CD4-positive, alpha-beta T cell treated with Interleukin-21 for 1 hour (primary cell): ENCODE results near the gene USP30.

ENCODE experiments used
- DNase-seq: peaks from one replicate; pipeline ENCODE4 v3.0.0-alpha.2; 2020

The USP30 gene

DNA sequence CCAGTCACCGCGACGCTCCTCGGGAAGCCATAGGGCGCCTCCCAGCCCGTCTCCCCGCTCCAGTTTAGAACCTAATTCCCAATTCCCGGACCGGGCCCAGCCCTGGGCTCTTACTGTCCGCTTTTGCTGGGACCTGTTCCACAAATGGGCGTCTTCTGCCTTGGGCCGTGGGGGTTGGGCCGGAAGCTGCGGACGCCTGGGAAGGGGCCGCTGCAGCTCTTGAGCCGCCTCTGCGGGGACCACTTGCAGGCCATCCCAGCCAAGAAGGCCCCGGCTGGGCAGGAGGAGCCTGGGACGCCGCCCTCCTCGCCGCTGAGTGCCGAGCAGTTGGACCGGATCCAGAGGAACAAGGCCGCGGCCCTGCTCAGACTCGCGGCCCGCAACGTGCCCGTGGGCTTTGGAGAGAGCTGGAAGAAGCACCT lies 45.8 kb downstream of the USP30 start:
- no peak for DNase-seq

DNA sequence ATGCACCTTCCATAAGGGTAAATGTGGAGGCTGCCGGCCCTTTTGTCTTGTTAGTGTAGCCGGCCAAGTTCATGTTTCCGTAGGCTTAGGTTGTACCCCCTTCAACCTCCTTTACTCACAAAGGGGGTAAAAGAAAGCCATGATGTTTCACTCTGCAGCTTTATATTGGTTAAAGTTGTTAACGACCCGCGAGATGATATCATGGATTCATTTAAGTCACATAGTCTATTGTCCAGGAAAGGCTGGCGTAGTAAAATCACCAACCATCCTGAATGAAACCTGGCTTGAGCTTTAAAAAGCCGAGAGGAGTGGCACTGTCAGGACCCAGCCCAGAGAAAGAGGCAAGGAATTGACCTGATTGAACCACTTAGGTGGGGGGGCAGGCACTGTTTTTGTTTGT lies 46.3 kb downstream of the USP30 start:
- DNase-seq = no peak

DNA sequence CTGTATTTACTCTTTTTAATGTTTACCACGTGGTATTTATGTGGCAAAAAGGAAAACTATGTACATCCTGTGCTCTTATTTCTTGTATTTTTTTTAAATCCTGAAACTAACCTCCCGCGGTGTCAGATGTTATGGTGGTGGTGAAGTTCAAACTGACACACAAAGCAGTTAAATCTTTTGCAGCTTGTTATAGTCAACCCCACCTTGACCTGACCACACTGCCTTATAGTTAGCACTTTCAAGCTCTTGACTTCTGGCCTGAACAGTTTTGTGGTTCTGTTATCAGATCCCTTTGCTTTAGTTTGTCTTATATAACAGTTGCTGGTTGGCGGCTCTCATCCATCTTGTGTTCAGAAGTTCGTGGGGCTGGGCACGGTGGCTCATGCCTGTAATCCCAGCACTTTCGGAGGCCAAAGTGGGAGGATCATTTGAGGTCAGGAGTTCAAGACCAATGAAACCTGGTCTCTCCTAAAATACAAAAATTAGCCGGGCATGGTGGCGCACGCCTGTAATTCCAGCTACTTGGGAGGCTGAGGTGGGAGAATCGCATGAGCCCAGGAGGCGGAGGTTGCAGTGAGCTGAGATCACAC lies 47.1 kb downstream of the USP30 start:
- DNase-seq = peak; percentile 47

DNA sequence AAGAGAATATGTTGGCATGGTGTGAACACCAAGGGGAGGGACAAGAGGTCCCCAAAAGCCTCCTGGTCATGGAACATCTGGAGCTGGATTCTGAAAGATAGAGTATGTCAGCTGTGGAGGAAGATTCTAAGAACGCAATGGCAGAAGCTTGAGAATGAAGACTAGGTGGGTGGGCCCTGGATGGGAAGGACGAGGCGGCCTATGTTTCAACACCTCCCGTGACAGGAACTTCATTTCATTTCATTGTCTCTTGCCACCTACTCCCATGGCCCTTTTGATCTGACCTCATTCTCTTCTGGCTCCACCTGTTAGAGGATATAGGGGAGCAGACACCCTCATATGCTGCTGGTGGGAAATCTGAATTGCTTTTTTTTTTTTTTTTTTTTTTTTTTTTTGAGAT lies 48.4 kb downstream of the USP30 start:
- DNase-seq = no peak

DNA sequence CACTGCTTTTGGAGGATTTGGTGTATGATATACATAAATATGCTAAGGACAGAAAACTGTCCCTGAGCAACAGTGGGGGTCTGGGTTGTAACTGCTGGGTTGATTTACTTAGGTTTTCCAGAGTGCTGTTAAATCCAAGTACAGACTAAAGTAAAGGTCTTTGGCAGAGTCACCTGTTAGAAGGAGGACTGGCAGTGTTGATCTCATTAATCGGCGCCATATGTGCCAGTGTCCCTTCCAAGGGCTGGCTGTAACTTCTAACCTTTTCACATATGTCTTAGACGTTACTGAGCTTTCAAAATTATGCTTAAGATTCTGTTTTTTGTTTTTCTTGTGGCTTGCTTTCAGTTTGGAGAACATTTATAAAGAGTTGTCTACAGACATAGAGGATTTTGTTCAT lies 50.1 kb downstream of the USP30 start:
- DNase-seq = no peak

DNA sequence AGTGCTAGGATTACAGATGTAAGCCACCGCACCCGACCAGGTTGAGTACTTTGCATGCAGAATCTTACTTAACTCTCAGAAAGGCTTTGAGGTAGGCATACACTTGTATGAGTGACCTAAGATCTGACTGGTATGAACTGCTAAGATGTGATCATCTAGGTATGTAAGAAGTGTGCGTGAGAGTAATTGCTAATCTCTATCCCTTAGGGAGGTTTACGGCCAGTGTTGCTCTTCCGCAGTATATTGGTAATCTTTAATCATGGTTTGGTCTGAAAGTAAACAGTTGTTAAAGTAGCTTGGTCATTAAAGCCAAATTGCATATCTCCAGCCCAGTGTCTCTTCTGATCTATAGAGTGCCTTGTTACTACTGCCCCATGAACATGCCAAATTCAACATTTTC lies 52.8 kb downstream of the USP30 start:
- DNase-seq = no peak

DNA sequence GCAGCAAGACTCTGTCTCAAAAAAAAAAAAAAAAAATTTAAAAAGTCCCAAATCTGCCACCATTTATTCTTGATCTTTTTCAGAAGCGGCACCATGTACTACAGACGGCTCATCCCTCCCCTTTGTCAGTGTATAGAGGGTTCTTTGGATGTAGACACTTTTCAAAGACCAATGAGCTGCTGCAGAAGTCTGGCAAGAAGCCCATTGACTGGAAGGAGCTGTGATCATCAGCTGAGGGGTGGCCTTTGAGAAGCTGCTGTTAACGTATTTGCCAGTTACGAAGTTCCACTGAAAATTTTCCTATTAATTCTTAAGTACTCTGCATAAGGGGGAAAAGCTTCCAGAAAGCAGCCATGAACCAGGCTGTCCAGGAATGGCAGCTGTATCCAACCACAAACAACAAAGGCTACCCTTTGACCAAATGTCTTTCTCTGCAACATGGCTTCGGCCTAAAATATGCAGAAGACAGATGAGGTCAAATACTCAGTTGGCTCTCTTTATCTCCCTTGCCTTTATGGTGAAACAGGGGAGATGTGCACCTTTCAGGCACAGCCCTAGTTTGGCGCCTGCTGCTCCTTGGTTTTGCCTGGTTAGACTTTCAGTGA lies 57.5 kb downstream of the USP30 start:
- DNase-seq = no peak

DNA sequence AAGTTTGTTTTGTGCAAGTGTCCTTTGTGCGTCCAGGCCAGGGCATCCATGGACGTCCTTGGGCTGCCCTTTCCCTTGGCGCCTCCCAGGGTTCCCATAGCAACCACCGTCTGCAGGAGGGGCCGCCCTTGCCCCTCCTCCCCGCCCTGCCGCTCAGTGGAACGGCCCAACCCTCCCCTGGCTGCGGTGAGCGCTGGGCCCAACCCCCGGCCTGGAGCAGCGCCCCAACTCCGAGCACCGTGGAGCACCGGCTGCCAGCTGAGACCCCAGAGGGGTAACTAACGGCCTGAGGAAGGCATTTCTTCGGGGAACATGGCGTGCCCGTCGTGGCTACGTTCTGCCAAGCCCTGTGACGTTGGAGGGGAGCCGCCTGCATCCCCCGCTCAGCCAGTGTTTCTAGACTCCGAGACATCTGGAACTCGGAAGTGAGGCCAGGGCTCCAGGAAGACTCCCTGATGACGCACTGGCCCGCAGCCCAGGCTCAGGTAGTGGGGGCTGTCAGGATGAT lies 58.7 kb downstream of the USP30 start:
- peak; percentile 63 for DNase-seq

DNA sequence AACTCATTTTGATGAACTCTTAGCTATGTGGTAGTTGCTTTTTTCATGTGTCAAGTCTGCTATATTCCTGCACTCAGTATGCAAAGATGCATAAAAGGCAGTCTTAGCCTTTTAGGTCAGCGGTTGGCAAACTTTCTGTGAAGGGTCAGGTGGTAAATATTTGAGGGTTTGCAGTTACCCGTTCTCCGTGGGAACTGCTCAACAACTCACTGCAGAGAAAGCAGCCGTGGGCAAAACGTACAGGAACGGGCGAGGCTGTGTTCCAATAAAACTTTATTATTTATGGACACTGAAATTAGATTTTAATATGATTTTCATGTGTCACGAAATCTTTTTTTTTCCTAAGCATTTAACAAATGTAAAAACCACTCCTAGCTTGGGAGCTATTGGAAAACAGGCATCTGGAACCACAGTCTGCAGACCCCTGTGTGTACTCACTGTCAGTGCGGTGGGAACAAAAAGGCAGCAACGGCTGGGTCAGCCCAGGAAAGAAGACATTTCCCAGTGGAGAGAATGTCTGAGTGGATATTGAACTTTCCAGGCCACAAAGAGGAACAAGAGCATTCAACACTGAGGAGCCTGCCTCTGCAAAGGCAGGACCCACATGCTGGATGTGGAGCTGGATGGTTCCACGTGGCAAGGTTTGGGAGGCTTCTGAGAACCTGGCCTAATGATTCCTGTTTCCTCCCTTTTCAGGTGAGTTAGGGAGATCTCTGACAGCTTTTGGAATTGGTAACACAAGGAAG lies 60.5 kb downstream of the USP30 start:
- DNase-seq = no peak

DNA sequence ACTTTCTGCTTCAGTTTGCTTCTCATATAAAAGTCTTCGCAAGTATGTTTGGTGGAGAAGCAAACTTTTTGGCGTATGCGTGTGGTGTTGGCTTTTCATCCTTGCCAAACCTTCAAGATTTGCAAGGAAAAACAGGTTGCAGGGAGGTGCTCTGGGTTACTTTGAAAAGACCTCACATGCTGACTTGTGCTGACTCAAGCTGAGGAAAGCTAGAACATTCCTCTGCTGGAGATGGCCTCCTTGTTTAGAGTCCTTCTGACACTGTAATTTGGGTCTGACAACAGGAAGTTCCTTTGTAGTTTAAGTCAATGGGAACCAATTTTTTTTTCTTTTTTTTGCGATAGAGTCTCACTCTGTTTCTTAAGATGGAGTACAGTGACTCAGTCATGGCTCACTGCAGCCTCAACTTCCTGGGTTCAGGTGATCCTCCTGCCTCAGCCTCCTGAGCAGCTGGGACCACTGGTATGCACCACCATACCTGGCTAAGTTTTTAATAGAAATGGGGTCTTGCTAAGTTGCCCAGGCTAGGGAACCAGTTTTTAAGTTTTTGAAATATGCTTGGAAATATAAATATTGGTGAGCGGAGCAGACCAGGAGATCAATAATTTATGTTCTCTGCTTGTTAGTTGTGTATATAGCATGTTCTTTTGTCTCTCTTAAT lies 61.4 kb downstream of the USP30 start:
- no peak for DNase-seq

DNA sequence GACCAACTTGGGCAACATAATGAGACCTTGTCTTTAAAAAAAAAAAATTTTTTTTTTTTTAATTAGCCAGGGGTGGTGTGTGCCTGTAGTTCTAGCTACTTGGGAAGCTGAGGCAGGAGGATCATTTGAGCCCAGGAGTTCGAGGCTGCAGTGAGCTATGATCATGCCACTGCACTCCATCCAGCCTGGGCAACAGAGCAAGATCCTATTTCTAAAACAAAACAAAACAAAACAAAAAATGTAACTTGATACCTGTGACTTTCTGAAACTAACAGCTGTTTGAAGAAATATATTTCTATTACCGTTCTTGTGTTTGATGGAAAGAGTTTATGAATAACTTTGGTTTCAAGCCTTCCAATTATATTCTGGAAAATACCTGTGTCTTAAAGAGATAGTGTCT lies 62.3 kb downstream of the USP30 start:
- no peak for DNase-seq

DNA sequence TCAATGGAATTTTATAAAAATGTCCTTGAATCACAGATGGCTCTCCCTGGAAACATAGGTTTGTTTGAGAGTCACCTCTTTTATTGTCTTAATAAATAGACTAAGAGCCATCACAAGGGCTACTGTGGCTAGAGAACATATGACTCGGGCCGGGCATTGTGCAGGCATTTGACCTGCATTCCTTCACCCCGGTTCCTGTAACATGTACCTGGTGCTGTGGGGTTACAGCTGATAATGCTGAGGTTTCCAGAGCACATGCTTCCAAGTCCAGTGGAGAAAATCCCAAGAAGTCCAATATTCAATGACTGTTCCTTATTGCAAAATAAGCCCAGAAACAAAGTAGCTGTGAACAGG lies 63.0 kb downstream of the USP30 start:
- DNase-seq = no peak

DNA sequence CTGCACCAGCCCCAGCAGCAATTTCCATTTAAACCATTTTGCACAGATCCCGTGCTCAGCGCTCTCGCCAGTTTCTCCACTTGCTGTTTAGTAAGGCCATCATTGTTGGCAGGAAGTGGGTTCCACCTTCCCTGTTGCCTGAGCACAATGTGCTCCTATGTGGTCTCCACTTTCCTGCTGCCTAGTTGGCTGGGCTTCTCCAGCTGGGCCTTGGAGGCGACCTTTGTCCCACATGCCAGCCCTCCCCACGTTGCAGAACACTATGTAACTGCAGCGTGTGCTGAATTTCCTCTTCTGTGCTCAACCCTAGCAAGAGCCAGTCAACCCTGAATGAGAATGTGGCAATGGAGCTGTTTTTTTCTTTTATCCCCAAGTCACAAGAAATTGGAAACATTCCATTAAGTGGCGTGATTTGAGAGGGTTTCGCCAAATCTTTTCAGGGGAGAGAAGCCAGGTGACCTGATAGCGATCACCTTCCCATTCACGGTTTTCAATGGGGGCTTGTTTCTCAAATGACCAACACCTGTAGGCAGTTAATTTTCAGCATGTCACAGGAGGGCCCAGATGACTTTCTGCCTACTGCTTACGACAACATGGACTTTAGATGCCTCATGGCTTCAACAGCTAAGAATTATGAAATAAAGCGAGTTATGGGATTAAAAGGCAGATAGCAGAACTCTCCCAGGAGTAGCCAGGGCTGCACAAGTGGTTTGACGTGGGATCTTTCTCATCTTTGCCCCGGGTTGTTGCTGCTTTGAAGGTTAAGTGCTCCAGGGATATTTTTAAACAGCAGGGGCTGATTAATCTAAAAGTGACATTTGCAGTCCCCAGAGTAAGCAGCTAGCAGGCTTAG lies 63.6 kb downstream of the USP30 start, which contains the start of gene ACACB:
Gene ACACB (plus strand): TSS at position 830 of the 853 bp plus-strand sequence. CDS start 22,819 bp downstream, outside the sequence.
- no peak for DNase-seq

DNA sequence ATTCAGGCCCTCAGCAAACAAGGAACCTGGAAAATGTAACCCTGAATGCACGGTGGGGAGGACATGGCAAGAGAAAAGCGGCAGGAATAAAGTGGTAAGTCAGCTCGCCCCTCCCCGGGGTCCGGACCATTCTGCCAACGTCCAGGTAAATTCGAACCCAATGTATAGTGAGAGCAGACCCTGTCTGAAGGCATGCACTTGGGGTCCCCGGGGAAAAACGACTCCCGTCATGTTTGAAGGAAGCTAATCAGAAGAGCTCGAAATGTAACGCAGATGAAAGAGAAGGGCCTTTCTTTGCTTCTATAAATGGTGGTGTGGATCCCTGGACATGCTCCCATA lies 64.2 kb downstream of the USP30 start:
- DNase-seq = no peak

DNA sequence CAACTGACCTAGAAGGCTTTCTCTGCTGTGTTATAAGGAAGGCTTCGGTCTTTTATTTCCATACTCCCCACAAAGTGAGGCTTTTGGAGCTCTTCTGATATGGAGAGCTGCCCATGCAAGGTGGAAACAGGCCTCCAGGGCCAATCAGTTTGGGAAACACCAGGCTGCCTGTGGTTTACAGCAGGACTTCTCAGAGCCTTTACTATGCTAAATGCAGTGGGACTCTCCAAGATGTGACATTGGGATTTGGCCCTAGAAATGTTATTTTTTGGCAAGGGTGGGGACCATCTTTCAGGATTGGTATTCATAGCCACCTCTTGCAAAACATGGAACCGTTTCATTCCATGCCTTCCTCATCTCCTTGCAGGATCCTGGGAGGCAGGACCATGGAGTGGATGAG lies 67.7 kb downstream of the USP30 start:
- DNase-seq = no peak

DNA sequence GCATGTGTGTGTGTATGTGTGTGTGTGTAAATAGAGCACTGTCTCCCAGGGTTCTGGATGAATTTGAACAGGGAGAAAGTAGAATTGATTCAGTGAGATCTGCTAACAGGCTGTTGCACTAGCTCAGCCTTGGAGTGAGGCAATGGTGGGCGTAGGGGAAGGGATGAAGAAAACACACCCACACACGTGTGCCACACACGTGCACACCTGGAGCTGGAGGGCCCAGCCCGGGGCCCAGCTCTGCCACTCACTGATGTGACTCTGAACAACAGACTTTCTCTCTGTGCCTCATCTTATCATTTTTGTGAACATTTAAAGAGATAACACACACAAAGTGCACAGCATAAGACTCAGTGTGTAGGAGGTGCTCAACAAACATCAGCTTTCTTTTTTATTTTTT lies 68.2 kb downstream of the USP30 start:
- DNase-seq = no peak

DNA sequence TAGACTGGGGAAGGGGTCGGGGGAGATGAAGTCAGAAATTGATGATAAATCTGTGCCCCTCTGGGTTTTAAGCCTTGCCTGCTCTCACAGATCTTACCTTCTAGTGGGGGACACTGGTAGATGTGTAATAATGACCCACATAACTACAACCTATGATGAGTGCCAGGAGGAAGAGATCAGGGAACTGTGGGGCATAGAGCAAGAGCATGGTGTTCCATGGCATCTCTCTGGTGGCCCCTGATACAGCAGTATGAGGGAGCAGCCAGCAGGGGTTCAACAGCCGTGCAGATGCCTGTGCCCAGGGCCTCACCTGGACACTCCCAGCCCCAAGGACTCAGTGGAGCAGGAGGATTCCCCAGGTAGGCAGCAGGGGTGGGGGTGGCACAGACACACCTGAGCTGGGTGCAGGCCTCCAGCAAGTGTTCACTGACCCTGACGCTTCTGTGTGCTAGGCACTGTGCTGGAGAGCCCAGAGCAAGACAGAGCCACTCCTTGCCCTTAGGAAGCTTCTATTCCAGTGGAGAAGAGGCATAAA lies 69.0 kb downstream of the USP30 start:
- no peak for DNase-seq

DNA sequence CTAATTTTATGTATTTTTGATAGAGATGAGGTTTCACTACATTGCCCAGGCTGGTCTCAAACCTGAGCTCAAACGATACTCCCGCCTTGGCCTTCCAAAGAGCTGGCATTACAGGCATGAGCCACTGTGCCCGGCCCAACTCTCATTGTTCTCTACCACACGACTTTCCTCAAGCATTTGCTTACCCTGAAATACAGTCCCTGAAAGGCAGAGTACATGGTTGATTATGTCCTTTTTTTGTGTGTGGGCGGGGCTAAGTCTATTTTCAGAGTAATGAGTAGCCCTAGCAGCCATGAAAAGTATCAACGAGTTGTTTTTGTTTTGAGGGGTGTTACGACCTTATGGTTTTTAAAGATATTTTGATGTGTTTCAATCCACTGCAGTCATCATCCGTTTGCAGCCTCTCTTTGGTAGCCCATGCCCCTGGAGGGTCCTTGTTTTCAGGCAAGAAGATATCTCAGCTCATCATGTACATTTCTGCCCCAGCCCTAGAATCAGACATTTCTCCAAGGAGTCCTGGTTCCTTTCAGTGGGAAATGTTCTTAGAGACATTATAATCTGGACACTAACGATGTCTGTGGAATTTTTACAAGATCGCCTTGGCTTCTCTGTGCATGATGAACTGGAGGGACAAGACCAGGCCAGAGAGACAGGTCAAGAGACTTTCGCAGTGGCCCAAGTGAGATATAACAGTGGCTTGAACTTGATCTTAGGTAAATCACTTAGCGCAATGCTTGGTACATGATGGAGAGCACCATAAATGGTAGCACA lies 72.7 kb downstream of the USP30 start:
- no peak for DNase-seq

DNA sequence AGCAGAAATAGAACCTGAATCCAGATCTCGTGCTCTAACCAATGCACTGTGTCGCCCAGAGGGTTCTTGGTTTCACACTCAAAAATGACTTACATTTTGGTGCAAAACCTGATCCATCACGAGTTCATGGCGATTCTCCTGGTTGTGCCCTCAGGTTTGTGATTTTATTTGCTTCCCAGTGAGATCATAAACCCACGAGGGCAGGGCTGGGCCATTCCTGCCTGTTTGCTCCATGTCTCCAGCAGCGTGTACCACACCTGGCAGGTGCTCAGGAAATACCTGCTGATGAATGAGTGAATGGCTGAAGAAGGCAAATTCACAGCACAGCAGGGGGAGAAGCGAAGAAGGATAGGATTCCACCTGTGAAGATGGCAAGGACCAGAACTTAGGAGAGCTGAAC lies 73.4 kb downstream of the USP30 start:
- no peak for DNase-seq

DNA sequence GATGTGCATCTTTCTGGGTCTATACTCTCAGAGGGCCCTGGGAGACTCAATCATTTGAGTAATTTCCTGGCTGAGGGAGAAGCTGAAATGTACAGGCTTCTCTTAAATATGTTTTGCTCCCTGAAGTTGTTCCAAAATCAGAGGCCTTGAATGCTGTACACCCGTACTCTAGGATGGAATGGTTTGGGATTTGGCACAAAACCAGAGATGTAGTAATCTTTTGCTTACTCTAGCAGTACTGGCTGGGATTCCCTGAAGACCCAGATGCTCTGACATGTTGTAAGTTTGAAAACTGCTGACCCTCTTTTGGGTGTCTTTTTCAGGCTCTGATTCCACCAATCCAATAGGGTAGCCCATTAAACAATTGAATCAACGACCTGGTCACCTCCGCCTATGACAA lies 74.4 kb downstream of the USP30 start:
- no peak for DNase-seq

DNA sequence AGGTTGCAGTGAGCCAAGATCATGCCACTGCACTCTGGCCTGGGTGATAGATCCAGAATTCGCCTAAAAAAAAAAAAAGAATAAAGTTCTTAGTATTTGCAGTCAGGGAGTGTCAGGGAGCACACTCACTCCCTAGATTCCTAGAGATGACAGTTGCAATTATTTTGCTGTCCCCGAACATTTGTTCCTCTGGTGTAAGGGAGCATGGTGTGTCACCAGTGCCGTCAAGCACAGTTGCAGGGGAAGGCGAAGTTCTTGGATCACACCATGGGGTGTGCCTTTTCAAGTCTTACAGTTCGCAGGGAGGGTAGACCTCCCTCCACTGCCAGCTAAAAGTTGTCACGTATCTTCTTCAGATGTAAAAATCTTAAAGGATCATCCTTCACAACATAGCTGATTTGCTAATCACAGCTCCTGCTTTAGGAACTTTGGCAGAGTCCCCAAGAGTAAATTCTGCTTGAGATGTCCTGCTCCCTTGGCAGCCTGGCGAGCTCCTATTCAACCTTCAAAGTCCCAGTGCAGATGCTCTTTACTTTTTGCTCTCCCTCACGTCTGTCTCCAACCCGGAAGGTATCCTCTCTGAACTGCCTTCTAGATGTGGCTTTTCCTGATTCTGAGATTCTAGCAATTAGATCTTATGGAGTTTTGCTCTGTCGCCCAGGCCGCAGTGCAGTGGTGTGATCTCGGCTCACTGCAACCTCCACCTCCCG lies 75.3 kb downstream of the USP30 start:
- no peak for DNase-seq
